ENCODE results near the gene DHDH. TPM values are rescaled to one million over a fixed set of nuclear protein-coding genes. Genes with fewer than 3 reads are reported as not detected.
"Not testable (repeated sequence)": the region's sequence is repeated elsewhere in the genome, so short reads cannot be mapped to it uniquely, and the experiment has no call there.

Gene DHDH
- total RNA-seq, 1 donor, result not detected

- no peak overlapping the region for H3K4me3 ChIP-seq (ENCODE audit: low read depth, low read length)
- no peak for TF ChIP-seq CTCF (IDR thresholded peaks at IDR 0.05; ENCODE audit: insufficient read depth, low read depth, low read length)
- DNase-seq (ENCODE audit: low read depth), result no peak
These were observed 25.8 kb upstream of the DHDH start for GRCh38 chr19:48907671-48908070.

GRCh38 chr19:48909424-48910077, 23.9 kb upstream of the DHDH start:
- H3K4me3 ChIP-seq (ENCODE audit: low read depth, low read length); DNase-seq (ENCODE audit: low read depth): not testable (repeated sequence)

- DNase-seq (ENCODE audit: low read depth), result no peak
- H3K4me3 ChIP-seq (ENCODE audit: low read depth, low read length), result no peak overlapping the region
- TF ChIP-seq CTCF (IDR thresholded peaks at IDR 0.05; ENCODE audit: insufficient read depth, low read depth, low read length), result no peak
These were observed 22.7 kb upstream of the DHDH start for GRCh38 chr19:48910803-48911202.

DNA sequence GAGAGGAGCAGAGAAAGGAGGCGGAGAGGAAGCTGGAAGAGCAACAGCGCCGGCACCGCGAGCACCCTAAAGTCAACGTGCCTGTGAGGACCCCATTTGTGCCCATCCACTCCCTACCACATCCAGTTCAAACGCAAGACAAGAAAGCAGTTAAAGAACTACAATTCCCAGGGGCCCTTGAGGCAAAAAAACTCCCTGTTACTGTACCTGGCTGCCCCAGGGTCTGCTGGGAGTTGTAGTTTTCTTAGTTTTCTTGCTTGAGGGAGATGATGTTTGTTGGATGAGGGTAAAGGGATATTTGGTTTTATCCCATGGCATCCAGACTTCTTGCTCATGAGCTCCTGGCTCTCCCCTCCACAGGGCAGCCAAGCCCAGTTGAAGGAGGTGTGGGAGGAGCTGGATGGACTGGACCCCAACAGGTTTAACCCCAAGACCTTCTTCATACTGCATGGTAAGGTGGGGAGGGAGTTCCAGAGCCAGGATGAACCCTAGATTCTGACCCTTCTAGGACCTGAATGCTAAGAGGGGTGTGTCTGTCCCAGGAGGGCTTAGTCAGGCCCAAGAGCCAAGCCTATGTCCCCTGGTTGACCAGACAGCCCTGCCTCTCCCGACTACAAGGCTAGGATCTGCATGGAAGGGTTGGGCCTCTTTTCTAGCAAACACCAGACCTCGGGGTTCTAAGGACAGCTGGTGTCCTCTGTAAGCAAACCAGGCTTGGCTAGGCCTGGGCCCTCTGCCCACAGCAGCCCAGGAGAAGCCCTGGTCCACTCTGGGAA, 20.2 kb upstream of the DHDH start:
- no peak for TF ChIP-seq CTCF (IDR thresholded peaks at IDR 0.05; ENCODE audit: insufficient read depth, low read depth, low read length)
- no peak for DNase-seq (ENCODE audit: low read depth)
- no peak overlapping the region for H3K4me3 ChIP-seq (ENCODE audit: low read depth, low read length)

DNA sequence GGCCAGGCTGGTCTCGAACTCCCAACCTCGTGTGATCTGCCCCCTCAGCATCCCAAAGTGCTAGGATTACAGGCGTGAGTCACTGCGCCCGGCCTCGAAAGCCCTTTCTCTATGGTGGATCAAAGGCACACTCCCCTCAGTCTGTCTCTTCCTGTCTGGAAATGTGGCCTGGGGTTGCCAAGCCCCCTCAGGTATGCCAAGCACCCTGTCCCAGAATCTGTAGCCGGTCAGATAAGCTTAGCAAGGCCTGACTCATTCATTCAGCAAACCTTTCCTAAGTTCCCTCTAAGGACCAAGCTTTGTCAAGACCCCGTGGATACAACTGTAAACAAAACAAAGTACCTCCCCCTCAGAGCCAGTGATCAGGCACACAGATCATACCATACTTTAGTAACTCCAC, 19.3 kb upstream of the DHDH start:
- no peak for DNase-seq (ENCODE audit: low read depth)
- no peak for TF ChIP-seq CTCF (IDR thresholded peaks at IDR 0.05; ENCODE audit: insufficient read depth, low read depth, low read length)
- H3K4me3 ChIP-seq (ENCODE audit: low read depth, low read length), result no peak overlapping the region

GRCh38 chr19:48915757-48916156, 17.7 kb upstream of the DHDH start:
- no peak for TF ChIP-seq CTCF (IDR thresholded peaks at IDR 0.05; ENCODE audit: insufficient read depth, low read depth, low read length)
- no peak overlapping the region for H3K4me3 ChIP-seq (ENCODE audit: low read depth, low read length)
- no peak for DNase-seq (ENCODE audit: low read depth)

- TF ChIP-seq CTCF (IDR thresholded peaks at IDR 0.05; ENCODE audit: insufficient read depth, low read depth, low read length), result no peak
- H3K4me3 ChIP-seq (ENCODE audit: low read depth, low read length), result no peak overlapping the region
- no peak for DNase-seq (ENCODE audit: low read depth)
These were observed 15.4 kb upstream of the DHDH start for GRCh38 chr19:48918071-48918470.

Data from fibroblast of villous mesenchyme (primary cell).